Ramos (cell line): ENCODE results near the gene BPIFA3.

ENCODE experiments used
- in situ Hi-C: fragments of 300-500 bp; cut with MboI; formaldehyde crosslinking; loops from one replicate; pipeline ENCODE4 v1.14.3; 2022; ENCODE audit warnings: low sequenced_read_pairs; ENCODE audit not compliant: unreplicated experiment

BPIFA3 gene

GRCh38 chr20:33257237-33257636 lies 40.1 kb downstream of the BPIFA3 start:
- in situ Hi-C loops: no loop called here

- in situ Hi-C loops: no loop called here
Measured at GRCh38 chr20:33259371-33259770, 42.2 kb downstream of the BPIFA3 start.

- in situ Hi-C loops: no loop called here
Measured at GRCh38 chr20:33261465-33261864, 44.3 kb downstream of the BPIFA3 start.

GRCh38 chr20:33262658-33263065 lies 45.5 kb downstream of the BPIFA3 start:
- in situ Hi-C loops: no loop called here

GRCh38 chr20:33263784-33264183 lies 46.6 kb downstream of the BPIFA3 start:
- in situ Hi-C loops: no loop called here

GRCh38 chr20:33267701-33268100 lies 50.5 kb downstream of the BPIFA3 start:
- in situ Hi-C loops: no loop called here

- in situ Hi-C loops: no loop called here
Measured at GRCh38 chr20:33272155-33272873, 55.2 kb downstream of the BPIFA3 start.

- in situ Hi-C loops: no loop called here
Measured at GRCh38 chr20:33273117-33273851, 56.1 kb downstream of the BPIFA3 start.

- in situ Hi-C loops: no loop called here
Measured at GRCh38 chr20:33275215-33275614, 58.1 kb downstream of the BPIFA3 start.

GRCh38 chr20:33275871-33276270 lies 58.7 kb downstream of the BPIFA3 start:
- in situ Hi-C loops: no loop called here

GRCh38 chr20:33276303-33277113 lies 59.4 kb downstream of the BPIFA3 start:
- in situ Hi-C loops: no loop called here
